Mucosa of descending colon (tissue), 3 donors: Measurements from ENCODE around the gene CCL18. TPM values are rescaled to one million over a fixed set of nuclear protein-coding genes. Genes with fewer than 3 reads are reported as not detected.
"Not testable (repeated sequence)": the region's sequence is repeated elsewhere in the genome, so short reads cannot be mapped to it uniquely, and the experiment has no call there.

Source experiments
- ATAC-seq: fragments of 200-7000 bp; cut with Tn5 transposase; one replicate; pipeline ENCODE4 v1.9.1; 2020; ENCODE audit warnings: mild to moderate bottlenecking, moderate library complexity
- DNase-seq, 3 donors: peaks; one replicate each; pipeline ENCODE4 v3.0.0-alpha.2; 2020
- H3K36me3 ChIP-seq: fragments of 200-600 bp; one replicate; pipeline ENCODE4 v1.8.0; 2021; ENCODE audit warnings: low read depth, mild to moderate bottlenecking
- H3K4me1 ChIP-seq: fragments of 200-600 bp; one replicate; pipeline ENCODE4 v1.8.0; 2021; ENCODE audit warnings: low read depth, mild to moderate bottlenecking
- H3K4me3 ChIP-seq: fragments of 200-600 bp; one replicate; pipeline ENCODE4 v1.8.0; 2021; ENCODE audit warnings: mild to moderate bottlenecking
- H3K9me3 ChIP-seq: fragments of 200-600 bp; one replicate; pipeline ENCODE4 v1.8.0; 2021; ENCODE audit warnings: mild to moderate bottlenecking
- intact Hi-C, 2 donors: fragments of 100-400 bp; cut with DNase I in 1 of 2; cut with micrococcal nuclease in 1 of 2; formaldehyde crosslinking; loops; one replicate each; pipeline versions ENCODE4 v1.11.0 to v1.11.1; 2022; cut with DNase I, micrococcal nuclease
- total RNA-seq, 3 donors: library from RNA; stranded (reverse); fragmentation: NEBNext Ultra II Directional in 2 of 3; extraction: Animal tissue kit (Norgen Biotek cat#: 25700) in 2 of 3; gene quantifications; one replicate each; pipeline versions ENCODE4 v1.2.1 to v1.2.4, GENCODE V29; 2021 to 2023
- TF ChIP-seq, protein P1 (sequence below): fragments of 200-600 bp; IDR thresholded peaks from one replicate; pipeline ENCODE4 v1.8.0; 2022; ENCODE audit warnings: antibody characterized with exemption, mild to moderate bottlenecking
- donor health status: DM: no; HTN: no; CAD: no; lungs with moderate emphysema.
- donor health status: DM: no; HTN: no; CAD: no.
- donor health status: DM: no; HTN: yes; CAD: no.

The CCL18 gene
- total RNA-seq, 3 donors from 2014 or later: 1.0 to 7.3 (median 2.3) TPM

DNA sequence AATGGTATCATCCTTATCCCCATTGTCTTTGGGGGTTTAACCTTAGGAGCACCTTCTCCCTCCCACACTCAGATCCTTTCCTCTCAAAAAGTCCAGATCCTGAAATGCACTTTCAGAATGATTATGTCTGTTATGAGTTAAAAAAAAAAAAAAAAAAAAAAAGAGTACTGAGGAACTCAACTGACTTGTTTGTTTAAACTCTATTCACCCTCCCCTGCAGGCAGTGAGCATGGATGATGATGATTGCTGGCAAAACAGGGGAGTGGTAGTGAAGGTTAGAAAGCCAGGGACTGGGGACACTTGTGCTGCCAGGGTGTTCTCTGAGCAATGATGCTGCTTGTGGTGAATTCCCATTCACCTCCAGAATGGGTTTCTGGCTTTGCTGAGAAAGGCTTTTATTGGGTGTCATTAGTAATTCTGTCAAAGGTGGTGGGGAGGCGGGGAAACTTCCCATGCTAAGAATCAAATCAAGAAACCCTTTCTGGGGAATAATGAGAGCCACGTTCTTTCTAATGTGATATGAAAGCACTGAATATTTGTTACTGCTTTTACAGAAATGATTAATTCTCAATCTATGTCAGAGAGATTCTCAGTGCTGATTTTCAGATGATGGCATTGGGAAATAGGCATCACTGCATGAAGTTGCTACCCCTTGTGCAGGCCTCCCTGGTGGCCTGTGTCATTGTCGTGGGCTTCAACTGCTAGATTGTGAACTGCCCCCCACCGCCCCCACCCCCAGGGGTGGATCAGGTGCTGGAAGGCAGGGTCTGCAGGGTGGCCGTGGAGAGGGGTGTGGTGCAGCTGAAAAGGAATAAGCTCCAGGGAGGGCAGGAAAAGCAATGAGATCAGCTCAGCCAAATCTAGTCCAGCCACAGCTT, 53.7 kb downstream of the CCL18 start:
- intact Hi-C loops: no loop called here
- Histone ChIP-seq H3K36me3 (no peaks in the 10 kb centered on the region), H3K9me3 (no peaks in the 10 kb centered on the region), H3K4me1 (no peaks in the 10 kb centered on the region), H3K4me3 (no peak overlapping the region)
- peak; percentile 82 for ATAC-seq
- TF ChIP-seq, protein P1, sequence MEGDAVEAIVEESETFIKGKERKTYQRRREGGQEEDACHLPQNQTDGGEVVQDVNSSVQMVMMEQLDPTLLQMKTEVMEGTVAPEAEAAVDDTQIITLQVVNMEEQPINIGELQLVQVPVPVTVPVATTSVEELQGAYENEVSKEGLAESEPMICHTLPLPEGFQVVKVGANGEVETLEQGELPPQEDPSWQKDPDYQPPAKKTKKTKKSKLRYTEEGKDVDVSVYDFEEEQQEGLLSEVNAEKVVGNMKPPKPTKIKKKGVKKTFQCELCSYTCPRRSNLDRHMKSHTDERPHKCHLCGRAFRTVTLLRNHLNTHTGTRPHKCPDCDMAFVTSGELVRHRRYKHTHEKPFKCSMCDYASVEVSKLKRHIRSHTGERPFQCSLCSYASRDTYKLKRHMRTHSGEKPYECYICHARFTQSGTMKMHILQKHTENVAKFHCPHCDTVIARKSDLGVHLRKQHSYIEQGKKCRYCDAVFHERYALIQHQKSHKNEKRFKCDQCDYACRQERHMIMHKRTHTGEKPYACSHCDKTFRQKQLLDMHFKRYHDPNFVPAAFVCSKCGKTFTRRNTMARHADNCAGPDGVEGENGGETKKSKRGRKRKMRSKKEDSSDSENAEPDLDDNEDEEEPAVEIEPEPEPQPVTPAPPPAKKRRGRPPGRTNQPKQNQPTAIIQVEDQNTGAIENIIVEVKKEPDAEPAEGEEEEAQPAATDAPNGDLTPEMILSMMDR: no peak
- peak in 1 of 3 donors; percentile 63 for DNase-seq

DNA sequence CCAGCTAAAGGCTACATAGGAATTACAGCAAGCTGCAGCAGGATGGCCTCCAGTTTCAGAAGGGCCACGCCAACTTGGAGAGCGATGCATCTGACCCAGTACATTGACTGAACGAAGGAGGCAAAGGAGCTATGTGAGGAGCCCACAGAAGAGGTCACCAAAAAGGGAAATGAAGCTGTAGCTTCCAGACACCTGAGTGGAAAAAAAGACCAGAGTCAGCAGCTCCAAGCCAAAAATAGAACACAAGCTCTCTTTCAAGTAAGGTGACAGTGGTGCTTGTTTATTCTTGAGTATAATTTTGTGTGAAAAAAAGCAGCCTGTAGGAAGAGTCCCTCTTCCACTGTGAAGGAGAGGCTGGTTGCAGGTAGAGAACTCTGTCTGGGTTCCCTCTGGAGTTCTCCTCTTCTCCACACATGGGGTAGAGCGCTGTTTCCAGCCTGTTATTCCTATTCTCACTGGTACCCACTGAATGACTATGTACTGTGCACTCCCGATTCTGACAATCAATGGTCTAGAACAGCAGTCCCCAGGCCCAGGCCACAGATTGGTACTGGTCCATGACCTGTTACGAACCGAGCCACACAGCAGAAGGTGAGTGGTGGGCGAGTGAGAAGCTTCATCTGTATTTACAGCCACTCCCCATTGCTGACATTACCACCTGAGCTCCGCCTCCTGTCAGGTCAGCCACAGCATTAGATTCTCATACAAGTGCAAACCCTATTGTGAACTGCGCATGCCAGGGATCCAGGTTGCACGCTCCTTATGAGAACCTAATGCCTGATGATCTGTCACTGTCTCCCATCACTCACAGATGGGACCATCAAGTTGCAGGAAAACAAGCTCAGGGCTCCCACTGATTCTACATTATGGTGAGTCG, 54.6 kb downstream of the CCL18 start:
- Histone ChIP-seq H3K36me3 (no peaks in the 10 kb centered on the region), H3K9me3 (no peaks in the 10 kb centered on the region), H3K4me3 (no peak overlapping the region), H3K4me1 (no peaks in the 10 kb centered on the region)
- ATAC-seq: peak; percentile 18
- intact Hi-C loops: no loop called here
- TF ChIP-seq, protein P1: no peak
- DNase-seq: no peak

DNA sequence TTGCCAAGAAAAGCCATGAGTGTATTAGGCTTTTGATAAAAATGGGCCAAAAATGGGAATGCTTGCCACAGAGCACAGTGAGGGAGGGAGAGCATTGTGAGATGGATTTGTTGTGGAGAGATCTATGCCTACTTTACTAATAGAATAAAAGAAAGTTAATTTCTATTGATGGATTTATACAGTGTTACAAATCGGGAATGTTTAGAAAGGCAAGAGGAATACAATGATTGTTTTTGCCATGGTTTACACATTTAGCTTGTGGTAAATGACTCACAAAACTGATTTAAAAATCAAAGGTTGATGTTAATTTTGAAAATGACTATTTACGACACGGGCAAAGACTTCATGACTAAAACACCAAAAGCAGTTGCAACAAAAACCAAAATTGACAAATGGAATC, 56.1 kb downstream of the CCL18 start:
- Histone ChIP-seq H3K4me1 (no peaks in the 10 kb centered on the region), H3K9me3 (peaks cover 4% of the 10 kb centered on the region), H3K4me3 (no peak overlapping the region), H3K36me3 (no peaks in the 10 kb centered on the region)
- TF ChIP-seq, protein P1: no peak
- intact Hi-C loops: no loop called here
- ATAC-seq (no peak), DNase-seq (no peak)

DNA sequence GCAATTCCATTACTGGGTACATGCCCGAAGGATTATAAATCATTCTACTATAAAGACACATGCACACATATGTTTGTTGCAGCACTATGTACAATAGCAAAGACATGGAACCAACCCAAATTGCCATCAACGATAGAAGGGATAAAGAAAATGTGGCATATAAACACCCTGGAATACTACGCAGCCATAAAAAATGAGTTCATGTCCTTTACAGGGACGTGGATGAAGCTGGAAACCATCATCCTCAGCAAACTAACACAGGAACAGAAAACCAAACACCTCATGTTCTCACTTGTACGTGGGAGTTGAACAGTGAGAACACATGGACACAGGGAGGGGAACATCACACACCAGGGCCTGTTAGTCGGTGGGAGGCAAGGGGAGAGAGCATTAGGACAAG, 57.0 kb downstream of the CCL18 start:
- H3K4me1 ChIP-seq, DNase-seq, intact Hi-C loops, H3K36me3 ChIP-seq, H3K4me3 ChIP-seq, ATAC-seq: not testable (repeated sequence)
- peaks cover 12% of the 10 kb centered on the region for H3K9me3 ChIP-seq

Other genes starting within 250 kb of the CCL18 start
- not detected for gene HEATR9, start 195.4 kb upstream of the CCL18 start, total RNA-seq
- gene CCL5, start 183.9 kb upstream of the CCL18 start, total RNA-seq: 10 to 100 TPM in 2 of 3 donors, 1 to 10 TPM in 1; 8.4 to 20.6 (median 13.7) TPM
- gene RDM1, start 133.5 kb upstream of the CCL18 start, total RNA-seq: 1 to 10 TPM in 2 of 3 donors, not detected in 1; 1.3 to 3.1 TPM
- gene LYZL6, start 120.6 kb upstream of the CCL18 start, total RNA-seq: not detected
- gene CCL16, start 82.8 kb upstream of the CCL18 start, total RNA-seq: under 1 TPM in 2 of 3 donors, not detected in 1; 0.20 to 0.44 TPM
- 1 to 10 TPM; 4.0 to 7.2 (median 6.2) TPM for gene CCL14, start 77.5 kb upstream of the CCL18 start, total RNA-seq
- gene CCL15, start 62.7 kb upstream of the CCL18 start, total RNA-seq: 10 to 100 TPM; 19.8 to 79.4 (median 59.7) TPM
- gene CCL23, start 46.3 kb upstream of the CCL18 start, total RNA-seq: 1 to 10 TPM; 1.3 to 5.2 (median 3.3) TPM
- gene CCL3, start 25.9 kb downstream of the CCL18 start, total RNA-seq: 1 to 10 TPM; 1.5 to 4.3 (median 4.1) TPM
- gene CCL4, start 39.6 kb downstream of the CCL18 start, total RNA-seq: 1 to 10 TPM; 3.7 to 8.8 (median 4.1) TPM
- gene TBC1D3B, start 112.4 kb downstream of the CCL18 start, total RNA-seq: 10 to 100 TPM in 2 of 3 donors, 1 to 10 TPM in 1; 8.0 to 12.9 (median 10.8) TPM
- 1 to 10 TPM in 1 of 3 donors, under 1 TPM in 1, not detected in 1; 0.66 to 1.4 TPM for gene CCL3L1, start 132.5 kb downstream of the CCL18 start, total RNA-seq
- 1 to 10 TPM; 1.1 to 3.3 (median 2.9) TPM for gene CCL4L2, start 146.8 kb downstream of the CCL18 start, total RNA-seq
- gene TBC1D3I, start 200.3 kb downstream of the CCL18 start, total RNA-seq: under 1 TPM; 0.54 to 0.67 (median 0.55) TPM